ENCODE measurements around the gene ARHGEF10L.

Gene ARHGEF10L

DNA sequence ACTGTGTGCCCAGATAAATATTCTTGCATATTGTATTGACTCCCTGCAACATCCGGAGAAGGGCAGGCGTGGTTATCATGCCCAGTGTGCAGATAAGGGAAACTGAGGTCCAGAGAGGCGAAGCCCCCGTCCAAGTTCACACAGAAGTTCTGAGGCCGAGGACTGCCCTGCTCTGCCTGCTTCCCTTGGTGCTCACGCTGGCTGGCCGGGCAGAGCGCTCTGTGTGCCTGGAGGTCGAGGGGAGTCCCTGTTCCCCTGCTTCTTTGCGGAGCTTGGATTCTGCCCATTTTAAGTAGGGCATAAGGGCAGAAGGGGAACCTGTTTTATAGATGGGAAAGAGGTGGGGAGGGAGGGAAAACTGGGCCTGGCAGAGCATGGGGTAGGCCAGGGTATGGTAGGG is 122.8 kb downstream of the ARHGEF10L start:
- TF ChIP-seq, protein P1, sequence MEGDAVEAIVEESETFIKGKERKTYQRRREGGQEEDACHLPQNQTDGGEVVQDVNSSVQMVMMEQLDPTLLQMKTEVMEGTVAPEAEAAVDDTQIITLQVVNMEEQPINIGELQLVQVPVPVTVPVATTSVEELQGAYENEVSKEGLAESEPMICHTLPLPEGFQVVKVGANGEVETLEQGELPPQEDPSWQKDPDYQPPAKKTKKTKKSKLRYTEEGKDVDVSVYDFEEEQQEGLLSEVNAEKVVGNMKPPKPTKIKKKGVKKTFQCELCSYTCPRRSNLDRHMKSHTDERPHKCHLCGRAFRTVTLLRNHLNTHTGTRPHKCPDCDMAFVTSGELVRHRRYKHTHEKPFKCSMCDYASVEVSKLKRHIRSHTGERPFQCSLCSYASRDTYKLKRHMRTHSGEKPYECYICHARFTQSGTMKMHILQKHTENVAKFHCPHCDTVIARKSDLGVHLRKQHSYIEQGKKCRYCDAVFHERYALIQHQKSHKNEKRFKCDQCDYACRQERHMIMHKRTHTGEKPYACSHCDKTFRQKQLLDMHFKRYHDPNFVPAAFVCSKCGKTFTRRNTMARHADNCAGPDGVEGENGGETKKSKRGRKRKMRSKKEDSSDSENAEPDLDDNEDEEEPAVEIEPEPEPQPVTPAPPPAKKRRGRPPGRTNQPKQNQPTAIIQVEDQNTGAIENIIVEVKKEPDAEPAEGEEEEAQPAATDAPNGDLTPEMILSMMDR (conservative IDR thresholded peaks at IDR 0.05; ENCODE audit: low read depth, low read length) = no peak
- no peak overlapping the region for H3K4me3 ChIP-seq (ENCODE audit: low read length)
- DNase-seq (ENCODE audit: low read depth) = no peak

DNA sequence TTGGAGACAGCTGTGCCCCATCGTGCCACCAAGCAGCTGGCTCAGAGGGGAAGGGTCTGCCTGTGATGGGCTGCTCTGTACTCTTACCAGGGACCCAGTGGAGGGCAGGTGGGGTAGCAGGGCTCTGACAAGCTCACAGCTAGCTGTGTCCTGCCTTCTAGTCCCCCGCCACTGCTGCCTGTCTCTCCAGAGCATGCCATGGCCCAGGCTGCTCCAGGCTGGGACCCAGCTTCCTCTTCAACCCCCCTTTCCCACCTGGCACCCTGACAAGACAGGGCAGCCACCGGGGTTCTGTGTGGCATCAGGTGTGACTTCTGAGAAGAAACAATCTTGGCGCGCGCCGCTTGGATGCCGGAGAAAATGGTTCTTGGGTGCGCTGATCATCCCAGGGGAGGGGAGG is 123.3 kb downstream of the ARHGEF10L start:
- DNase-seq (ENCODE audit: low read depth) = no peak
- TF ChIP-seq, protein P1 (conservative IDR thresholded peaks at IDR 0.05; ENCODE audit: low read depth, low read length) = no peak
- H3K4me3 ChIP-seq (ENCODE audit: low read length) = no peak overlapping the region

DNA sequence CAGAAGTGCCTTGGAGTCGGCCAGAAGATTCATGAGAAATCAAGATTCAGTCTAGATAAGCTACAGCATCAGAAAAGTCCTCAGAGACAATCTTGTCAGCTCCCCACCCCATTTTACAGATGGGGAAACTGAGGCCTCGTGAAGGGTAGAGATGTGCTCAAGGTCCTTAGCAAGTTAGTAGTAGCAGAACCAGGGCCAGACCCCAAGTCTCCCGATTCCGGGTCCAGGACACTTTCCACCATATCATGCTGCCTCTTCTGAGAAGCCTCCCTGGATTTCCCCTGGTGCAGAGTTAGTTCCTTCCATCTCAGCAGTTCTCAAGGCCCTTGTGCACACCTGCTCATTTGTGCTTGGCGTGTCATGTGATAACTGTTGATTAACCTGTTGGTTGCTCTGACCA is 124.1 kb downstream of the ARHGEF10L start:
- TF ChIP-seq, protein P1 (conservative IDR thresholded peaks at IDR 0.05; ENCODE audit: low read depth, low read length) = no peak
- no peak for DNase-seq (ENCODE audit: low read depth)
- H3K4me3 ChIP-seq (ENCODE audit: low read length) = no peak overlapping the region

DNA sequence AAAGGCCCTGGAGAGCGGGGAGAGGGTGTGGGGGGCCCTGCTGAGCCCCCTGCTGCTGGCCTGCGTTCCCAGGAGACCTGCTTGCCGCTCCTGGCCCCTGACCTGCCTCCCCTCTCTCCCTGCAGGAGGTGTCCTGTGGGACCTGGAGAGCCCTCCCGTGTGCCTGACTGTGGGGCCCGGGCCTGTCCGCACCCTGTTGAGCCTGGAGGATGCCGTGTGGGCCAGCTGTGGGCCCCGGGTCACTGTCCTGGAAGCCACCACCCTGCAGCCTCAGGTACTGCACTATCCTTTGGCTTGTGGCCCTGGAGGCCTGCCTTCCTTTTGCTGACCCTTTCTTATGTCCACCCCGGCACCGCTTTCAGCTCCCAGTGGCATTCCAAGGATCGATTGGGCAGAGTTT is 124.8 kb downstream of the ARHGEF10L start:
- no peak overlapping the region for H3K4me3 ChIP-seq (ENCODE audit: low read length)
- TF ChIP-seq, protein P1 (conservative IDR thresholded peaks at IDR 0.05; ENCODE audit: low read depth, low read length) = no peak
- no peak for DNase-seq (ENCODE audit: low read depth)

DNA sequence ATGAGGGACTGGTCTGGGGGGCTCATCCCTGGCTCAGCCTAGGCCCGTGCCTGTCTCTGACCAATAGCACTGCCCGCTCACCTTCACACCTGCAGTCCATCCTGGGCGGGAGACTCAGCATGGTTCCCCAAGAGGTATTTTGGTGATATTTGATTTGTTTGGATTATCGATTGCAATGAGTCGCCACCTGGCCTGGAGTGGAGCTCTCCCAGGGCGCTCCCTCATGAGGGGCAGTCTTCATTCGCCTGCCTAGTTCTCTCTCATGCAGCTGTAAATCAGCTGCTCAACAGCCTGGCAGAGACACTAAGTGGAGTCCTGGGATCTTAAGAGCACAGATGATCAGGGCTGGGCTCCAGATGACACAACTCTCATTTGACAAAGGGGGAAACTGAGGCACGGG is 125.6 kb downstream of the ARHGEF10L start:
- TF ChIP-seq, protein P1 (conservative IDR thresholded peaks at IDR 0.05; ENCODE audit: low read depth, low read length) = no peak
- no peak for DNase-seq (ENCODE audit: low read depth)
- no peak overlapping the region for H3K4me3 ChIP-seq (ENCODE audit: low read length)

DNA sequence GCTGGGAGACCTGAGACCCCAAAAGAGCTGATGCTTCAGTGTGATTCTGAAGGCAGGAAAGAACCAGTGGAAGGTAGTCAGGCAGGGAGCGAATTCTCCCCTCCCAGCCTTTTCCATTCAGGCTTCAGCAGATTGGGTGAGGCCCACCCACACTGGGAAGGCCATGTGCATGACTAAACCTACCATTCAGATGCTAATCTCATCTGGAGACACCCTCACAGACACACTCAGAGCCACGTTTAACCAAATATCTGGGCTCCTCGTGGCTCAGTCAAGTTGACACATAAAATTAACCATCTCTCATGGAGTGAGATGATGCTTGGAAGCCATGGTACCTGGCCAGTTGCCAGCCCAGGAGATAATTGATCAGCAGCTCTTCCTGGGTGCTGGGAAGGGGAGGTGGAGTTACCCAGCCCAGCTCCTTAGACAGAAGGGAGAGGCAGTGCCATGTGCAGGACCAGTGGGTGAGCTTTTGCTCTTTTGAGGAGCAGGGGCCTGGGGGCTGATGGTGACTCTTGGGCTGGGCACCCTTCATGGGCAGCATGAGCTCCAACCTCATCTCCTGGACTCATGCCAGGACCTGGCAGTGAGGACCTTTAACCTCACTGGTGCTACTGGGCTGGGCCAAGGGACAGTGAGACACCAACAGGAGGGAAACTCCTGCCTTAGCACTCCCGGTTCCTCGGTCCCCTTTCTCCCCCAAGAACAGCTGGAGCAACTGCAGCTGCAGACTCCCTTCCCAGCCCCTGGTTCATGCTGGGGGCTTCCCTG is 126.6 kb downstream of the ARHGEF10L start:
- TF ChIP-seq, protein P1 (conservative IDR thresholded peaks at IDR 0.05; ENCODE audit: low read depth, low read length) = no peak
- no peak for DNase-seq (ENCODE audit: low read depth)

DNA sequence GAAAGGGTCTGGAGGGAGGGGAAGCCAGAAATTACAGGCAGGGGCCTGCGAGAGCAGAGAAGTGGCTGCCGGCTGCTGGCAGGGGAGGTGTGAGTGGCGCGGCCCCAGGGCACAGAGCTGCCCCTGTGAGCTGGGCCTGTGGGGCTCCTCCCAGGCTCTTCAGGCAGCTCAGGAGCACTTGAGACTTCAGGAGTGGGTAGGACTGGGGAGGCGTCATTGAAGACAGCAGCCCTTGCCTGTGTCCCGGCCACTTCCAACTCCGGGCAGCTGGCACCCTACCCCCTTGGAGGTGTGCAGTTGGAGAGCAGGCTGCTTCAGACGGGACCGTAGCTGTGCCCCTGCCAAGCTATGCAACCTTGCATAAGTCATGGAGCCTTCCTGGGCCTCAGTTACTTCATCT is 128.1 kb downstream of the ARHGEF10L start:
- TF ChIP-seq, protein P1 (conservative IDR thresholded peaks at IDR 0.05; ENCODE audit: low read depth, low read length) = no peak
- DNase-seq (ENCODE audit: low read depth) = no peak
- no peak overlapping the region for H3K4me3 ChIP-seq (ENCODE audit: low read length)

More for the DNA sequence above, 126.6 kb downstream of the ARHGEF10L start:
- H3K4me3 ChIP-seq (ENCODE audit: low read length) = no peak overlapping the region
